ENCODE results near the gene VPS8.

- TF ChIP-seq POLR2A (IDR thresholded peaks at IDR 0.05; ENCODE audit: low read length) (no peak), GATA1 (IDR thresholded peaks at IDR 0.05; ENCODE audit: low read depth, low read length) (no peak)
These were observed 1.8 kb upstream of the VPS8 start for GRCh38 chr3:184810146-184810545.

Data from erythroblast (primary cell).